Uterus (tissue), 4 donors: ENCODE results near the gene CRY1. TPM values are rescaled to one million over a fixed set of nuclear protein-coding genes. Genes with fewer than 3 reads are reported as not detected.

Experiments used
- DNase-seq, 2 donors: peaks; one replicate each; pipeline ENCODE4 v3.0.0-alpha.2; 2019 to 2020
- H3K27ac ChIP-seq, 2 donors: fragments of 200-600 bp; sonication (generic); 1 replicate in 1 of 2; 2 replicates in 1 of 2; pipeline ENCODE4 v1.5.1; 2016 to 2018
- H3K27me3 ChIP-seq, 2 donors: fragments of 200-600 bp; sonication (generic); one replicate each; pipeline ENCODE4 v1.5.1; 2018 to 2019; ENCODE audit warnings: control low read depth in 1 of 2
- H3K36me3 ChIP-seq, 2 donors: fragments of 200-600 bp; sonication (generic); one replicate each; pipeline ENCODE4 v1.5.1; 2019; ENCODE audit warnings: control low read depth in 1 of 2
- H3K4me1 ChIP-seq, 2 donors: fragments of 200-600 bp; sonication (generic); one replicate each; pipeline ENCODE4 v1.5.1; 2018 to 2019; ENCODE audit warnings: control low read depth in 1 of 2
- H3K4me3 ChIP-seq, 2 donors: fragments of 200-600 bp; sonication (generic); 1 replicate in 1 of 2; 2 replicates in 1 of 2; pipeline ENCODE4 v1.5.1; 2018 to 2019; ENCODE audit warnings: mild to moderate bottlenecking in 1 of 2
- H3K9me3 ChIP-seq, 2 donors: fragments of 200-600 bp; sonication (generic); one replicate each; pipeline ENCODE4 v1.5.1; 2019; ENCODE audit warnings: control low read depth in 1 of 2
- POLR2A ChIP-seq, 2 donors: fragments of 450-650 bp; IDR thresholded peaks; one replicate each; pipeline ENCODE4 v1.6.1; 2016; ENCODE audit warnings: antibody characterized with exemption in 2 of 2, mild to moderate bottlenecking in 1 of 2, moderate library complexity in 1 of 2
- intact Hi-C: fragments of 100-400 bp; cut with DNase I; formaldehyde crosslinking; loops from one replicate; pipeline ENCODE4 v1.15.1; 2023; ENCODE audit warnings: low total_unique reads
- total RNA-seq, 4 donors: library from RNA; depleted of rRNA in 3 of 4; stranded (reverse); fragments of >200 nt in 3 of 4; gene quantifications; one replicate each; pipeline versions ENCODE4 v1.1.0 to v1.2.4, GENCODE V29; 2014 to 2023
- TF ChIP-seq, protein P1 (sequence below), 4 experiments: fragments of 200-600 bp in 2 of 4; fragments of 450-650 bp in 2 of 4; sonication (generic) in 2 of 4; IDR thresholded peaks; one replicate each; pipeline ENCODE4 v1.5.1; 2016 to 2019; ENCODE audit warnings: antibody characterized with exemption in 4 of 4, mild to moderate bottlenecking in 2 of 4, moderate library complexity in 1 of 4
- donor health status: DM: yes; HTN: yes; CAD: no.

Gene CRY1
- total RNA-seq, 4 donors from 2014 or later: 8.2 to 66.5 (median 35.6) TPM

DNA sequence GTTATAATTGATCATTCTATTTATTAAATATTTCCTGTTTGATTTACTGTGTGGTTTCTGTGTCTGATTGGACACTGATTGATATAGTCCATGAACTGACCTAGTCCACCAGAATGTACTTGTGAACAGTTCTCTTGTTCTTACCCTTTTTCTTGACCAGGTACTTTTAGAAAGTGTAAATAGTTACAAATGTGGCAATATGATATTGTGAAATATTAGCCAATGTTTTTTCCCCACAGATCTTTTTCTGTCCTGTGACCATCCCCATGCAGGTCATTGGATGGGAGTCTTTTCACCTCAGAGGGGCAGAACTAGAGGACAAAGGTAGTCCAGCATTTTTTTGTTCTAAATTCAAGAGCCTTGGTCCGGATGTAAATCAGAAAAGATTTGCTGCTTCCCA, 8.3 kb upstream of the CRY1 start:
- H3K9me3 ChIP-seq: no peaks in the 10 kb centered on the region

DNA sequence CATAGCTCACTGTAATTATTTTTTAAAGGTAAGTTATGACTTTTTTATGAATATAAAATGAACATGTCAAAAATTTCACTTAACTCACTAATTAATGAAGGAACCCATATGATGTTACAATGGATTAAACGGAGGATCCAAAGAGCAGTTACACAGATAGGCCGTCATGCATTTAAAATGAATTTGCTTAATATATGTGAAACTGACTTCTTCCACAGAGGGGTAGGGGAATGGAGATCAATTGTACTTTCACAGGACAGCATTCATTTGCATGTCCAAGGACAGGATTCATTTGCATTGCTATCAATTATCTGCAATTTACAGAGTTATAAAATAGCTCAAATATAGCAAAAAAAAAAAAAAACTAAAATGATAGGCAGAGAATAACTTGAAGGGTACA, 6.6 kb upstream of the CRY1 start:
- no peak for TF ChIP-seq POLR2A (IDR thresholded peaks at IDR 0.05)
- TF ChIP-seq, protein P1, sequence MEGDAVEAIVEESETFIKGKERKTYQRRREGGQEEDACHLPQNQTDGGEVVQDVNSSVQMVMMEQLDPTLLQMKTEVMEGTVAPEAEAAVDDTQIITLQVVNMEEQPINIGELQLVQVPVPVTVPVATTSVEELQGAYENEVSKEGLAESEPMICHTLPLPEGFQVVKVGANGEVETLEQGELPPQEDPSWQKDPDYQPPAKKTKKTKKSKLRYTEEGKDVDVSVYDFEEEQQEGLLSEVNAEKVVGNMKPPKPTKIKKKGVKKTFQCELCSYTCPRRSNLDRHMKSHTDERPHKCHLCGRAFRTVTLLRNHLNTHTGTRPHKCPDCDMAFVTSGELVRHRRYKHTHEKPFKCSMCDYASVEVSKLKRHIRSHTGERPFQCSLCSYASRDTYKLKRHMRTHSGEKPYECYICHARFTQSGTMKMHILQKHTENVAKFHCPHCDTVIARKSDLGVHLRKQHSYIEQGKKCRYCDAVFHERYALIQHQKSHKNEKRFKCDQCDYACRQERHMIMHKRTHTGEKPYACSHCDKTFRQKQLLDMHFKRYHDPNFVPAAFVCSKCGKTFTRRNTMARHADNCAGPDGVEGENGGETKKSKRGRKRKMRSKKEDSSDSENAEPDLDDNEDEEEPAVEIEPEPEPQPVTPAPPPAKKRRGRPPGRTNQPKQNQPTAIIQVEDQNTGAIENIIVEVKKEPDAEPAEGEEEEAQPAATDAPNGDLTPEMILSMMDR (IDR thresholded peaks at IDR 0.05): no peak
- no peak for DNase-seq
- intact Hi-C loops: loop anchor here (10.0 kb wide), 2 partner anchors 115 to 145 kb away; partner anchors contain the start of genes MTERF2 and TMEM263
- H3K27ac ChIP-seq: no peak overlapping the region
- no peak overlapping the region for H3K4me3 ChIP-seq
- H3K36me3 ChIP-seq: no peaks in the 10 kb centered on the region
- no peaks in the 10 kb centered on the region for H3K27me3 ChIP-seq
- no peaks in the 10 kb centered on the region for H3K4me1 ChIP-seq
- H3K9me3 ChIP-seq: no peaks in the 10 kb centered on the region

More for the DNA sequence above, 8.3 kb upstream of the CRY1 start:
- no peak overlapping the region for H3K4me3 ChIP-seq
- no peak for TF ChIP-seq POLR2A (IDR thresholded peaks at IDR 0.05)
- TF ChIP-seq, protein P1 (IDR thresholded peaks at IDR 0.05): no peak
- H3K27me3 ChIP-seq: no peaks in the 10 kb centered on the region
- DNase-seq: no peak
- H3K4me1 ChIP-seq: no peaks in the 10 kb centered on the region
- H3K36me3 ChIP-seq: no peaks in the 10 kb centered on the region
- intact Hi-C loops: no loop called here
- H3K27ac ChIP-seq: no peak overlapping the region

DNA sequence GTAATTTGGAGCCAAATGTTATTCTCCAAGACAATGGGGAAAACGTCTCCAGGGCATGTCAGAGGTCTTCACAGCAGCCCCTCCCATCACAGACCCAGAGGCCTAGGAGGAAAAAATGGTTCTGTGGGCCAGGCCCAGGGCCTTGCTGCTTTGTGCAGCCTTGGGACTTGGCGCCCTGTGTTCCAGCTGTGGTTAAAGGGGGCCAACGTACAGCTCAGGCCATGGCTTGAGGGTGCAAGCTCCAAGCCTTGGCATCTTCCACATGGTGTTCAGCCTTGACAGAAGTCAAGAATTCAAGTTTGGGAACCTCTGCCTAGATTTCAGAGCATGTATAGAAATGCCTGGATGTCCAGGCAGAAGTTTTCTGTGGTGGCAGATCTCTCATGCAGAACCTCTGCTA, 3.2 kb upstream of the CRY1 start:
- Histone ChIP-seq H3K36me3 (no peaks in the 10 kb centered on the region), H3K4me1 (peaks cover 0 to 2% of the 10 kb centered on the region in 2 donors), H3K27ac (no peak overlapping the region), H3K9me3 (no peaks in the 10 kb centered on the region), H3K4me3 (no peak overlapping the region), H3K27me3 (no peaks in the 10 kb centered on the region)
- TF ChIP-seq POLR2A (IDR thresholded peaks at IDR 0.05): no peak
- TF ChIP-seq, protein P1 (IDR thresholded peaks at IDR 0.05): no peak
- no peak for DNase-seq
- intact Hi-C loops: loop anchor here (10.0 kb wide), 2 partner anchors 112 to 142 kb away; partner anchors contain the start of genes MTERF2 and TMEM263

DNA sequence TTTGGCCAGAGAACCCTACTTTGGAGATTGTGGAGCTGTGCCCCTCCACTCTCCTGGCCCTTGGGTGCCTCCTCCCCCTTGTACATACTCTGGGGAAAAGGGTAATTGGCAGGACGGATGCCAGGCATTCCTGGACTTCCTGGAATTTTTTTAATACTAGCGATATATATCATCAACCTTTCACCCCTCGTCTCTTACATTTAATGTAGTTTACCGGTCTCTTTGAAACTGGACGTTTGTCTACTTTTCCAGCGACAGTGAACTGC, 767 bp upstream of the CRY1 start:
- Histone ChIP-seq H3K4me3 (peak overlapping the region; percentile 85 to 96), H3K36me3 (no peaks in the 10 kb centered on the region), H3K9me3 (no peaks in the 10 kb centered on the region), H3K27ac (peak overlapping the region; percentile 96 to 99), H3K27me3 (no peaks in the 10 kb centered on the region), H3K4me1 (peaks cover 0 to 9% of the 10 kb centered on the region in 2 donors)
- TF ChIP-seq, protein P1 (IDR thresholded peaks at IDR 0.05): no peak
- TF ChIP-seq POLR2A (IDR thresholded peaks at IDR 0.05): no peak
- DNase-seq: no peak
- intact Hi-C loops: loop anchor here (10.0 kb wide), 2 partner anchors 109 to 139 kb away; partner anchors contain the start of genes MTERF2 and TMEM263

DNA sequence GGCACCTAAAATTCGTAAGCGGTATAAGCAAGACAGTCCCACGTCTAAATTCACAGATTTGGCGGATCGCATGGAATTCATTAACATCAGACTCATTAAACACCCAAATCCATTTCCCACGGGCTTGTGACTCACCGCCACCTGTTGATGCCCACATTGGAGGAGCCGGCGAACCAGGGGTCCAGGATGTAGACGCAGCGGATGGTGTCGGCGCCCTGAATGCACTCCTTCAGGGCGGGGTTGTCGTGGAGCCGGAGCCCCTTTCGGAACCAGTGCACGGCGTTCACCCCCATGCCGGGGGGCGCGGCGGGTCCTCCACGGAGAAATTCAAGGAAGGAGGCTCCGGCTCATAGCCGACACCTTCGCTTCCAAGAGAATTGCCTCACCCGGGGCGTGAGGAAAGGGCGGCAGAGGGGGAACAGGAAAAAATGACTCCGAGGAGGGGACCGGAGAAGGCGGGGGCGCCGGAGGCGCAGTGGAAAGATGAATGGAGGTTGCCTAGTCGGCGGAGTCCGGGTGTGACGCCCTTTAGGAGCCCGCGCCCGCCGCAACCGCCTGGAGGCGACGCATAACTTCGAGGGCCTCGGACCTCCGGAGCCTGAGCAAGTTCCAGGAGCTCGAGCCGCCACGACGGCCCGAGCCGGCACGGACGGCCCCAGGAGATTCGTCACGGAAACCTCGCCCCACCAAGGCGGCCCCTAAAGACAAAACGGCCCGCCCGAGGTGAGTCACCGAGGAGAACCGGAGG, 506 bp downstream of the CRY1 start:
- H3K9me3 ChIP-seq: no peaks in the 10 kb centered on the region
- no peaks in the 10 kb centered on the region for H3K27me3 ChIP-seq
- no peaks in the 10 kb centered on the region for H3K36me3 ChIP-seq
- peak overlapping the region; percentile 96 to 99 for H3K27ac ChIP-seq
- peak in 1 of 2 donors; percentile 47 for DNase-seq
- no peak for TF ChIP-seq POLR2A (IDR thresholded peaks at IDR 0.05)
- TF ChIP-seq, protein P1 (IDR thresholded peaks at IDR 0.05): no peak
- intact Hi-C loops: loop anchor here (10.0 kb wide), 2 partner anchors 108 to 138 kb away; partner anchors contain the start of genes MTERF2 and TMEM263
- H3K4me1 ChIP-seq: peaks cover 0 to 9% of the 10 kb centered on the region in 2 donors
- H3K4me3 ChIP-seq: peak overlapping the region; percentile 85 to 96
